Left cardiac atrium (tissue), 4 donors: ENCODE data around the gene TRIM25. TPM values are rescaled to one million over a fixed set of nuclear protein-coding genes. Genes with fewer than 3 reads are reported as not detected.
A peak's percentile ranks its signal among the peaks of the same experiment; 100 is the strongest.

ENCODE experiments used
- ATAC-seq, 2 donors: fragments of 200-7000 bp; cut with Tn5 transposase; one replicate each; pipeline ENCODE4 v1.9.1; 2020; ENCODE audit warnings: mild to moderate bottlenecking in 2 of 2, moderate library complexity in 2 of 2
- DNase-seq: peaks from one replicate; pipeline ENCODE4 v3.0.0-alpha.2; 2020
- intact Hi-C, 2 donors: fragments of 100-400 bp; cut with DNase I; formaldehyde crosslinking; loops; one replicate each; pipeline versions ENCODE4 v1.14.1 to v1.15.1; 2022 to 2023
- total RNA-seq, 2 donors: library from RNA; stranded (reverse); fragmentation: NEBNext Ultra II Directional; extraction: Animal tissue kit (Norgen Biotek cat#: 25700); gene quantifications; one replicate each; pipeline ENCODE4 v1.2.1, GENCODE V29; 2021
- donor health status: DM: no; HTN: yes; CAD: no.
- donor health status: DM: no; HTN: yes; CAD: no; lungs with severe emphysema.
- donor health status: DM: yes; HTN: yes; CAD: no.
- donor health status: Dilated cardiomyopathy.

The TRIM25 gene
- total RNA-seq, 2 donors from 2014 or later, result 30.0 to 30.3 TPM

DNA sequence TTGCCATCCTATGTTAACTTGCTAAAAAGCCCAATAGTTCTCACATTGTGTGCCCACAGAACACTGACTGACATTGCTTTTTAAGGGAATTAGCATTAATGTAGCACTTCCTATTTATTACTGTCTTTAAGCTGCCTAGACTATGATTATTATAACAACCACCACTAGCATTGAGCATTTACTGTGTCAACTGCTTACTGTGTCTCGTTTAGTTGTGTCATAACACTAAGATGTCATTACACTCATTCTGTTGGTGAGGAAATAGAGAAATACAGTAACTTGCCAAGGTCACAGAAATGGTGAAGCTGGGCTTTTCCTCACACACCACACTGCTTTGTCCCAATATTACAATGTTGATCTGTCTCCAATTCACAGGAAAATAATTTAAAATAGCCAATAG lies 30.2 kb downstream of the TRIM25 start:
- intact Hi-C loops, result no loop called here
- no peak for DNase-seq
- no peak for ATAC-seq

DNA sequence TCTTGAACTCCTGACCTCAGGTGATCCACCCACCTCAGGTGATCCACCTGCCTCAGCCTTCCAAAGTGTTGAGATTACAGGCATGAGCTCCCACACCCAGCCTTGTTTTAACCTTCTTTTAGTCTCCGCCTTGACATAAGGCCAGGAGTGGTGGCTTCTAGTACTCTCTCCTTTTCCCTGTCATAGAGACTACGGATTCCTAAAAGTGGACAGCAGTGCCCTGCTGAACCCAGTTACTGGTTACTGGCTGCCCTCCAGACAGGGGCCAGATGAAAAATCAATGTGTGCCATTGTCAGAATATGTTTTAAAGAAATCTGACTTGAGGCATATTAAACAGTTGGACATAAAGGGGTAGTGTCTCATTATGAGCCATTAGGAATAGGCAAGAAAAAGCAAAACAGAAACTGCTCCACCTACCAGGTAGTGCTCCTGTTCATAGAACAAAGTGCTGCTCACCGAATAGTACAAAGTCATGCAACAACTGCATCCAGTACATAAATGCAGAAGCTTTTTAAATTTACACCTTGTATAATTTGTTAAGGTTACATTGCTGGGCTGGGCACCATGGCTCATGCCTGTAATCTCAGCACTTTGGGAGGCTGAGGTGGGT lies 32.1 kb downstream of the TRIM25 start:
- no peak for DNase-seq
- ATAC-seq, result no peak
- intact Hi-C loops, result no loop called here

DNA sequence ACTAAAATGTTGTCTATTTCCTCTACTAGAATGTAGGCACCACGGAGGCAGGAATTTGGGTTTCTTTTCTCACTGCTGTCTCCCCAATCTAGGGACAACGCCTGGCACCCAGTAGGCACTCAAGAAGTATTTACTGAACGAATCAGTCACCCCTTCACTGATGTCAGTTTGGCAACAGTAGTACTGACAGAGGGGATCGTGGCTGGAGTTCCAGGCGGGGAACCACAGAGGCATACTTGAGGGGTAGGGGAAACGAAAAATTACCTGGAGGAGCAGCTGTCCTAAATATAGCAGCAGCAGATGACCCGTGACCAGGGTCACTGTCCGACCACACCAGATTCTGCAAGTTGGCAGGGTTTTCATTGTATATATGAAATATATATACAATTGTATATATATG lies 33.3 kb downstream of the TRIM25 start:
- intact Hi-C loops, result no loop called here
- ATAC-seq, result no peak
- no peak for DNase-seq

DNA sequence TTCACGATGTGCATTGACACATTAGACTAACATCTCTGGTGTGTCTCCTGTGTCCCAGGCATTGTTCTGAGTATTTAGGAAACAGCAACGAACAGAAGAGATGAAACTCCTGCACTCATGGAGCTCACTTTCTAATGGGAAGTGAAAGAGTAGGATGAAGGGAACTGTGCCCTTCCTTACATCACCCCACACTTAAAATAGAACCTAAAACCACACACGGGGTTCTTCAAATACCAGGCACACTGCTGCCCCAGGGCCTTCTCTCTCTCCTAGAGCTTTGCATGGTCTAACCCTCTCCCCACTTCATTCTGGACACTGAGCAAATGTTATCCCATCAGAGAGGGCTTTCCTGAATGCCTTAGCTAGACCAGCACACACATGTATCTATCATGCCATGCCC lies 33.7 kb downstream of the TRIM25 start:
- ATAC-seq, result peak in 1 of 2 donors; percentile 54
- DNase-seq, result no peak
- intact Hi-C loops, result no loop called here

DNA sequence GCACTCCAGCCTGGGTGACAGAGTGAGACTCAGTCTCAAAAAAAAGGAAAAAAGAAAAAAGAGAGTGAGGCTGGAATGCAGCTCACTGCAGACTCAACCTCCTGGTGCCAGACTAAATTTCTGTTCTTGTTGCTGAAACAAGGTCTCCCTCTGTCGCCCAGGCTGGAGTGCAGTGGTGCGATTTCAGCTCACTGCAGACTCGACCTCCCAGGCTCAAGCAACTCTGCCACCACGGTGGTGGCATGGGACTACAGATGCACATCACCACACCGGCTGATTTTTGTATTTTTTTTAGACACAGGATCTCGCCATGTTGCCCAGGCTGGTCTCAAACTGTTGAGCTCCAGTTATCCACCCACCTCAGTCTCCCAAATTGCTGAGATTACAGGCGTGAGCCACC lies 34.6 kb downstream of the TRIM25 start:
- intact Hi-C loops, result no loop called here

DNA sequence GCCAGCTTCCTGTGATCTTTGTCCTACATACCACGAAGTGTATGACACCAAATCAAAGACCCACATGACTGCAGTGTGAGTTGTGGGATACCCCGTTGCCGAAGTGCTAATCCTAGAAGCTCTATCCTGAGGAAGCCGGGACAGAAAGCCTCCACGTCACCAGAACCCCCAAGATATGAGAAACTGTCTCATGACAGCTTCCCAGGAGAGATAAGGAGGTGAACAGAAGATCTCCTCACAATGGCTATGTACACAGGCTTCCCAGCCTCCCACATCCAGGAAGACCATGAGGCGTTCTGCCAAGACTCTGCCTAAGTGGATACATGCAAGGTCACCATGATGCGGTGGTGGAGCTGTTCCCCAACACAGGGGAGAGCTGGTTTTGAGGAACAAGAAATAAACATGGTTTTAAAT lies 37.1 kb downstream of the TRIM25 start:
- DNase-seq, result no peak
- intact Hi-C loops, result no loop called here
- ATAC-seq, result no peak

More for the DNA sequence above, 34.6 kb downstream of the TRIM25 start:
- ATAC-seq, result no peak
- DNase-seq, result no peak

DNA sequence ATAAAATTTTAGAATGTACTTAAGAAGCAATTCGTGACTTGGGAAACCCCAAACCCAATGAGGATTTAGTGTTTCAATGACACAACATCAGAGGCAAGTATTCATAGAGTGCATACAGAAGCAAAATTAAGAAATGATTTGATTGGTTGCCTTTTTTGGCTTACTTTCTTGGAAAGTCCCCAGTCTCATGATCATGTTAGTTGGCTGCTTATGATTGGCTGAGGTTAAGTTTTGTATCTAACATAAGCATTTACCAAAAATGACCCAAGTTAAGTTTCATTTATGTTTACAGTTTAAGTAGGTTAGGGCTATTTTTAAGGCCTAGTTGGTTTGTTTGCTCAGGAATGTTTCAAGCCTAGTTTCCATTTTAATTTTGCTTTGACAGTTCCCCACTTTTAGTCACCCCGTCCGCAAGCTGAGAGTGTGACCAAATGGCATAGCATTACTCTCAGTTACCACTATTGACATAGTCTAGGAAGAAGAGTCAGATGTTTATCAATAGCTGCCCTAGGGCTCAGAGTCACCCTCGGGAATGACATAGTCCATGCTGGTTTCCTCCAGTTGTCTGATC lies 43.7 kb downstream of the TRIM25 start:
- intact Hi-C loops, result no loop called here
- no peak for ATAC-seq
- DNase-seq, result no peak

DNA sequence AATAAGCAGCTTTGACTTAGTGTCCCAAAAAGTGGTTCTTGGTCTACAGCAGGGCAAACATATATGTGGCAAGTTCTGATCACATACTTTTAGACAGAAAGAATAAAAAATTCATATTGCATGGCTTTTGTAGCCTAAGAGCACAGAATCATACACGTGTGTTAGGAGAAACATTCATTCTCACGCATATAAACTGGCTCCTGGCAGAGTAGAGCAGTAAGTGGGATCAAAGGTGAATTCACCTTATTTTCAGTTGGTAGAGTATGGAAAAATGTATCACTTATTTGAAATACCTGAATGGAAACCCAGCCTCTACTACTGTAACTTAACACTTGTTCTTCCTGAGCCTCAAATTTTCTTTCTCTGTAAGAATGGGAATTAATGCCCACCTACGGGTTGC lies 45.1 kb downstream of the TRIM25 start:
- ATAC-seq (no peak), DNase-seq (no peak)
- intact Hi-C loops, result no loop called here

DNA sequence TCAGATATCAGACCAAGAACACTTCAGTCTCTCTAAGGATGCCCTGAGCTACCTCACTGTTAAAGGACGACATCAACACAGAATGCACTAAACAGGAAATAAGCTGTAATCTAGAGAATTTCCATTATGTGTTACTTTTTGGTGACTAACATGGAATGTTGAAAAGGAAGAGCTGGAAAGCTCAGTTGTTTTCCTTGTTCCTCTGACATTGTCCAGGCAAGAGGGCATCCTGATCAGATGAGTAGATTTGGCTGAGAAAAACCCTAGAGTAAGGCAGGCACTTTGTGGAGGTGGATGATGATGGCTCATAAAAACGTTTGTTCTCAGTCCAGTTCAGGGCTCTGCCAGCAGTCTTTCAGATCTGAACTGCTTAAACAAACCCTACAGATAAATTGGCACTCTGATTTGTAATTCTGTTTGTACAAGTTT lies 45.9 kb downstream of the TRIM25 start:
- ATAC-seq (peak in 1 of 2 donors; percentile 47), DNase-seq (no peak)
- intact Hi-C loops, result no loop called here

DNA sequence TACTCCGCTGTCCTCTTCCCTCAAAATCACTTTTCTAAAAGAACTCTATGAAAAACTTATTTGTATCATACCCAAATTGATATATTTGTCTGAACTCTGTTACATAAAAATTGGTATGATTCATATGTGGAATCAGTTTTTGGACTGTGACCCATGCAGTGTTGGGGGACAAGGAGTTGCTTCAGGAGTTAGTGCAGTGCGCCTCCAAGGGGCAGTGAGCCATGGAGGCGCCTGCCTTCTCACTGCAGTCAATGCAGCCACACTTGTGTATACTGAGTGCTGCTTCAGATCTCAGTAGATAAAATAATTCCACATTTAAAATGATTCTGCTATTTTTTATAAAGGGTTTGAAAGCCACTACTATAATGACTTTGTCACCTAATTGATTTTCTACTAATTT lies 47.4 kb downstream of the TRIM25 start:
- intact Hi-C loops, result no loop called here
- ATAC-seq, result no peak

DNA sequence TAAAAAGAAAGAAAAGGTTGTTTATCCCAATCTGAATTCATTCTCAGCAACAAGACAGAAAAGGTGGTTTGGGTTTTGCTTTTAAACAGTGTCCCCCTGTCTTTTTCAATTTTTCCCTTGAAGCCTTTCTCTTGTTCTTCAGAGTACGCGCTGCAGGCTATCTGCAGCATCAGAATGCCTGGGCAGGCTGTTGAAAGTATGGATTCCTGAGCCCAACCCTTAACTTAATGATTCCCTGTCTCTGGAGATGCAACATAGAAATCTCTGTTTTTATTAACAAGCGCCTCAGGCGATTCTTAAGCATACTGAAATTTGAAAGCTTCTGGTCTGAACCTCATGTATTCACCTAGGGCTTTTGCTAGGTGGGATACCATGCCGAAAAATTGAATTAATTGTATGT lies 47.8 kb downstream of the TRIM25 start:
- ATAC-seq, result no peak
- DNase-seq, result no peak
- intact Hi-C loops, result no loop called here

More for the DNA sequence above, 47.4 kb downstream of the TRIM25 start:
- DNase-seq, result no peak

DNA sequence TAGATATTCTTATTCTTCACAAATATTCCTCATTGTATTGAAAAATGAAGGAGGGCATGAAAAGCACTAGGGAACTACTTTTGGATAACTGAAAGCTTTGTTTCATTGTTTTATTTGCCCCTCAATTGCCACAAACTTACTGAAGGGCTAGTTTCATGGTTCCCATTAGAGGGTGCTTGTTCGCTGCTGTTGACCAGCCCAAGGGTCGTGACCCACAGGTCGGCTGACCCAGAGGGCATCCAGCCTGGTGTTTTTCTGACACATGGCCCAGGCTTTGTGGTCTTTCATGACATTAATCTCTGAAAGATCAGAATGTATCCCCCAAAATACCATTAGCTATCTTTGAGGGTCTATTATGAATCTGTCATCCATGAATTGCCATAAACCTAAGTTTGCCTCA lies 49.9 kb downstream of the TRIM25 start:
- intact Hi-C loops, result no loop called here
- ATAC-seq (no peak), DNase-seq (no peak)

DNA sequence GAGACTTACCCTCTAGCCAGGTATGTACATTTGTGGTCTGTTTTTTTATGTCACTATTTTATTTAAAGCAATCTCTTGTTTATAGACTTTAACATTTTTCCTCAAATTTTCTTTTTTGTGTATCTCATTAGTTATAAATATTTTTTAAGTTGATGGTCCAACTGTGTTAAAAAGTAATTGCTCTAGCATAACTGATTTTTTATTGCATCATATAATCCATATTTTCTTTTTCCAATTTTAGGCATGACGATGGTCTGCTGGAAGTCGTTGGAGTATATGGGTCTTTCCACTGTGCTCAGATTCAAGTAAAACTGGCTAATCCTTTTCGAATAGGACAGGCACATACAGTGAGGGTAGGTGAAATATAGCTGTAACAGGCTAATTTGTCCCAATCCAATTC lies 52.0 kb downstream of the TRIM25 start:
- ATAC-seq (no peak), DNase-seq (no peak)
- intact Hi-C loops, result no loop called here

DNA sequence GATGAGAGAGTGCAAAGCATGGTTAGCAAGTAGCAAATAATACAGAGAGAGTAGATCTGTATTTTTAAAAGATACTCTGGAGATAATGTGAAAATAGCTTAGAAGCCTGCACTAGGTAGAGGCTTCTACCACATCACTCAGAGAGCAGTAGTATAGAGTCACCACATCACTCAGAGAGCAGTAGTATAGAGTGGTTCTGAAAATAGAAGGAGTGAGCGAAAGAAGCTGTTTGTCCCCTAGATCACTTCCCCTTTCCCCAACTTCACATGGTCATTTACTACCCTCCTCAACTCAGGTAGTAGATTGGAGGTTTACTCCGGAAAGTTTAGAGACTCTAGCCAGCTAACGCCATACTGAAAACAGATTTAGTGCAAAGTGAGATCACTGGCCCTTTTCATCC lies 62.8 kb downstream of the TRIM25 start:
- ATAC-seq, result no peak
- no peak for DNase-seq
- intact Hi-C loops, result no loop called here

DNA sequence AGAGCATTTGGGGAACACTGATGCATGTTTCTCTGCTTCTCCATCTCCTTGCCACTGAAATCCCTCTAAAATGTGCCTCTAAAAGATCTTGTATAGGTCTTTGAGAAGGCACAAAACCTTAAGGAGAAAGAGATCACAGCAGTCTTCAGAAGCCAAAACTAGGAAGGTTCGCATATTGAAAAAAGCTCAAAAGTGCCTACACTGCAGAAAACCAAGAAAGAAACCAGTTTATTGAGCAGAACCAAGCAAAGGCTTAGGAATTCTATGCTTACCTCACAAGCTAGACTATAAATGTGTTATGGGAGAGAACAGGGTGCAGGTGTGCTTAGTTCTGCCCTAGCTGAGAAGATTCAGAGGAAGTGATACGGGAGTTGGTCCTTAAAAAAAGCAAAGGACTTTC lies 63.3 kb downstream of the TRIM25 start:
- ATAC-seq (no peak), DNase-seq (no peak)
- intact Hi-C loops, result no loop called here

DNA sequence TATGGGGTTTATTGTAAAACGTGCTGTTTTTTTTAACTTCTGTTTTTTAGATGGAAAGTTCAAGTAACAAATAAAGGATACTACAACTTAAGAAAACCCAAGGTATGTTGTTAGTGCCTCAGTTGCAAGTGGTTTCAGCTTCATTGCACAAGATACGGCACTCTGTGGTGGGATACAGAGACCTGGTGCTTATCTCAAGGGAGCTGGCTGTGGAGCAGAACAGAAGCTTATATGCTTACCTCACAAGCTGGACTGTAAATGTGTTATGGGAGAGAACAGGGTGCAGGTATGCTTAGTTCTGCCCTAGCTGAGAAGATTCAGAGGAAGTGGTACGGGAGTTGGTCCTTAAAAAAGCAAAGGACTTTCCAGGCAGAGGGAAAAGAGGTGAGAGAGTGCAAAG lies 64.7 kb downstream of the TRIM25 start:
- ATAC-seq (no peak), DNase-seq (no peak)
- intact Hi-C loops, result no loop called here

DNA sequence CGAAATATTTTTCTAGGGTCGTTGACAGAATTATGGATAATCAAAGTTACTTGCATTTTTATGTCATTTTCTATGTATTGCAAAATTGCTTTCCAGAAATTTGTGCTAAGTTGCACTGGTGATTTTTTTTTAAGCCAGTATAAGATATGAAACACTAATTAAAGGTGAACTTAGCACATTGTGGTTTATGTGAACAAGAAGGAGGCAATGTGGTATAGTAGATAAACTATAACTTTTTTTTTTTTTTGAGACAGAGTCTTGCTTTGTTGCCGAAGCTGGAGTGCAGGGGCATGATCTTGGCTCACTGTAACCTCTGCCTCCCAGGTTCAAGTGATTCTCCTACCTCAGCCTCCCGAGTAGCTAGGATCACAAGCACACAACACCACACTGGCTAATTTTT lies 66.7 kb downstream of the TRIM25 start:
- no peak for ATAC-seq
- intact Hi-C loops, result no loop called here
- no peak for DNase-seq

DNA sequence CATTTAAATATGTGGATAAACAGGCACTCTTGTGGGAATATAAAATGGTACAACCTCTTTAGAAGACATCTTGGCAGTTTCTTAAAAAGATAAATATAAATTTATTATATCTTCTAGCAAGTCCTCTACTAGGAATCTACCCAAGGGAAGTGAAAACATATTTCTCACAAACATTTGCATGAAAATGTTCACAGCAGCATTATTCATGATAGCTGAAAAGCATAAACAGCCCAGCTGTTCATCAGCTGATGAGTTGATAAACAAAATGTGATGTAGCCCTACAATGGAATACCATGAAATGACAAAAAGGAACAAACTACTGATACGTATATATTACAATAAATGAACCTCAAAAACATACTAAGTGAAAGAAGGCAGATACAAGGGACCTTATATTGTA lies 67.9 kb downstream of the TRIM25 start:
- no peak for DNase-seq
- intact Hi-C loops, result no loop called here
- no peak for ATAC-seq

DNA sequence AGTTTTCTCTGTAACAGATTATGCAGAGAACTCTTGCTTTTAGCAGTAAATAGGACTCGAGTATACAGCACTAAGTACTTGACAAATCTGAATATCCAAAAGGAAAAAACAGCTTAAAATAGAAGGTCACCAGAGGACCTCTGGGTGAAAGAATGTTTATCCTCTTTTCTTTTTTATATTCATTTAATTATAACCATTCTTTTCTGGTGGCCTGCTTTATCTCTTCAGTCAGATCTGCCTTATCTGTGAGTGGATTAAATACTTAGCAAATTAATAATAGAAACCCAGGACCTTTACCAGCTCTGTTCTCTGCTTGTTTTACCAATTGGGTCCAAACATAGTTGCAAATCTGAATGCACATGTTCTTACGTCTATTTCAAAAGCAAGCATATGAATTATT lies 71.3 kb downstream of the TRIM25 start:
- ATAC-seq (no peak), DNase-seq (no peak)
- intact Hi-C loops, result no loop called here

DNA sequence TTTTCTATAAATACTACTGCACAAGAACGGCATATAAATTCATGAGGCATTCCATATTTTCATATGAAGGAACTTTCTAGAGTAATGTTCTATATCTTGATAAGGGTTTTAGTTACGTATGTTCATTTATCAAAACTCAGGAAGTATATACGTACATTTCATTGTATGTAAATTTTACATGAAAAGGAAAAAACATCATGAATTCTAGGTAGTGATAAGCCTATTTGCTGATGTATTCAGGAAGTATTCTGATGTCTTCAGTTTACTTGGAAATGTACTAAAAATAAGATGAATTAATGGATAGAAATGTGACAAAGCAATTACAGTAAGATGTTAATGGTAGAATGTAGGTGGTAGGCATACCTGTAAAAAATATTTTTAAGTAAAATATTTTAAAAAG lies 75.2 kb downstream of the TRIM25 start:
- no peak for DNase-seq
- no peak for ATAC-seq
- intact Hi-C loops, result no loop called here
